IgD-negative memory B cell (primary cell): ENCODE data around the gene ZNHIT3. TPM values are rescaled to one million over a fixed set of nuclear protein-coding genes. Genes with fewer than 3 reads are reported as not detected.
"Not testable (repeated sequence)": the region's sequence is repeated elsewhere in the genome, so short reads cannot be mapped to it uniquely, and the experiment has no call there.

Source experiments
- H3K27ac Mint-ChIP-seq, 3 donors: one replicate each; pipeline ENCODE4 v1.8.0; 2020 to 2022; ENCODE audit warnings: mild to moderate bottlenecking in 3 of 3, mixed read lengths in 3 of 3, moderate library complexity in 1 of 3
- H3K27me3 Mint-ChIP-seq: one replicate; pipeline ENCODE4 v1.8.0; 2021; ENCODE audit warnings: mixed read lengths
- H3K36me3 Mint-ChIP-seq: one replicate; pipeline ENCODE4 v1.8.0; 2020; ENCODE audit warnings: mild to moderate bottlenecking, mixed read lengths
- H3K4me1 Mint-ChIP-seq, 3 donors: one replicate each; pipeline ENCODE4 v1.8.0; 2020 to 2022; ENCODE audit warnings: mixed read lengths in 3 of 3, mild to moderate bottlenecking in 1 of 3
- H3K4me3 Mint-ChIP-seq, 4 donors: one replicate each; pipeline ENCODE4 v1.8.0; 2020 to 2022; ENCODE audit warnings: mild to moderate bottlenecking in 4 of 4, mixed read lengths in 4 of 4, moderate library complexity in 3 of 4
- H3K9me3 Mint-ChIP-seq, 3 donors: one replicate each; pipeline ENCODE4 v1.8.0; 2020 to 2021; ENCODE audit warnings: mixed read lengths in 3 of 3, mild to moderate bottlenecking in 1 of 3
- polyA plus RNA-seq: library from polyadenylated mRNA; unstranded; fragments of 300-500 nt; fragmentation: Illumina TruSeq; gene quantifications from one replicate; pipeline ENCODE4 v1.2.3, GENCODE V29; 2021

Gene ZNHIT3
- polyA plus RNA-seq, 1 donor from 2014 or later, result 88.1 TPM

GRCh38 chr17:36498560-36499300, 12.2 kb downstream of the ZNHIT3 start:
- Mint-ChIP-seq H3K9me3 (no peaks in the 10 kb centered on the region), H3K27ac (peak overlapping the region in 1 of 3 donors; percentile 10), H3K27me3 (no peaks in the 10 kb centered on the region), H3K4me3 (no peak overlapping the region), H3K4me1 (peaks cover 0 to 5% (median 2%) of the 10 kb centered on the region in 3 donors), H3K36me3 (no peaks in the 10 kb centered on the region)

GRCh38 chr17:36500745-36501225, 14.3 kb downstream of the ZNHIT3 start:
- Mint-ChIP-seq H3K27ac (no peak overlapping the region), H3K27me3 (no peaks in the 10 kb centered on the region), H3K36me3 (no peaks in the 10 kb centered on the region), H3K4me3 (no peak overlapping the region), H3K4me1 (peaks cover 0 to 5% (median 2%) of the 10 kb centered on the region in 3 donors), H3K9me3 (no peaks in the 10 kb centered on the region)

- Mint-ChIP-seq H3K4me1 (peaks cover 0 to 5% (median 2%) of the 10 kb centered on the region in 3 donors), H3K27ac (no peak overlapping the region), H3K4me3 (no peak overlapping the region), H3K36me3 (no peaks in the 10 kb centered on the region), H3K9me3 (no peaks in the 10 kb centered on the region), H3K27me3 (no peaks in the 10 kb centered on the region)
Measured at GRCh38 chr17:36501351-36501750, 14.9 kb downstream of the ZNHIT3 start.

GRCh38 chr17:36501963-36502362, 15.5 kb downstream of the ZNHIT3 start:
- Mint-ChIP-seq H3K4me3 (no peak overlapping the region), H3K27me3 (no peaks in the 10 kb centered on the region), H3K27ac (no peak overlapping the region), H3K9me3 (no peaks in the 10 kb centered on the region), H3K4me1 (peaks cover 0 to 5% (median 2%) of the 10 kb centered on the region in 3 donors), H3K36me3 (no peaks in the 10 kb centered on the region)

- Mint-ChIP-seq H3K4me1 (peaks cover 0 to 5% (median 2%) of the 10 kb centered on the region in 3 donors), H3K4me3 (no peak overlapping the region), H3K27me3 (no peaks in the 10 kb centered on the region), H3K27ac (no peak overlapping the region), H3K36me3 (peaks cover 6% of the 10 kb centered on the region), H3K9me3 (no peaks in the 10 kb centered on the region)
Measured at GRCh38 chr17:36503456-36504155, 17.1 kb downstream of the ZNHIT3 start.

- Mint-ChIP-seq H3K27me3 (no peaks in the 10 kb centered on the region), H3K36me3 (peaks cover 6% of the 10 kb centered on the region), H3K9me3 (no peaks in the 10 kb centered on the region)
Measured at GRCh38 chr17:36504156-36504545, 17.7 kb downstream of the ZNHIT3 start.

GRCh38 chr17:36505171-36505570, 18.7 kb downstream of the ZNHIT3 start:
- Mint-ChIP-seq H3K4me1 (peaks cover 0 to 5% (median 2%) of the 10 kb centered on the region in 3 donors), H3K9me3 (no peaks in the 10 kb centered on the region), H3K36me3 (peaks cover 6% of the 10 kb centered on the region), H3K27ac (no peak overlapping the region), H3K4me3 (no peak overlapping the region), H3K27me3 (no peaks in the 10 kb centered on the region)

More at GRCh38 chr17:36504156-36504545, 17.7 kb downstream of the ZNHIT3 start:
- no peak overlapping the region for H3K4me3 Mint-ChIP-seq
- H3K4me1 Mint-ChIP-seq, result peaks cover 0 to 5% (median 2%) of the 10 kb centered on the region in 3 donors
- no peak overlapping the region for H3K27ac Mint-ChIP-seq

- H3K36me3 Mint-ChIP-seq, result peaks cover 6% of the 10 kb centered on the region
- no peak overlapping the region for H3K27ac Mint-ChIP-seq
- H3K9me3 Mint-ChIP-seq, result no peaks in the 10 kb centered on the region
- H3K27me3 Mint-ChIP-seq, result no peaks in the 10 kb centered on the region
- no peak overlapping the region for H3K4me3 Mint-ChIP-seq
- H3K4me1 Mint-ChIP-seq, result peaks cover 0 to 5% (median 2%) of the 10 kb centered on the region in 3 donors
Measured at GRCh38 chr17:36506249-36506826, 19.9 kb downstream of the ZNHIT3 start.

GRCh38 chr17:36506831-36507230, 20.4 kb downstream of the ZNHIT3 start:
- Mint-ChIP-seq H3K27me3 (no peaks in the 10 kb centered on the region), H3K4me1 (peaks cover 0 to 5% (median 2%) of the 10 kb centered on the region in 3 donors), H3K9me3 (no peaks in the 10 kb centered on the region), H3K36me3 (peaks cover 6% of the 10 kb centered on the region), H3K27ac (no peak overlapping the region), H3K4me3 (no peak overlapping the region)

GRCh38 chr17:36507266-36507665, 20.8 kb downstream of the ZNHIT3 start:
- H3K27ac Mint-ChIP-seq, result no peak overlapping the region
- no peak overlapping the region for H3K4me3 Mint-ChIP-seq
- peaks cover 6% of the 10 kb centered on the region for H3K36me3 Mint-ChIP-seq
- H3K4me1 Mint-ChIP-seq, result peaks cover 0 to 5% (median under 1%) of the 10 kb centered on the region in 3 donors
- H3K27me3 Mint-ChIP-seq, result no peaks in the 10 kb centered on the region
- no peaks in the 10 kb centered on the region for H3K9me3 Mint-ChIP-seq

- H3K4me3 Mint-ChIP-seq, H3K9me3 Mint-ChIP-seq, H3K36me3 Mint-ChIP-seq, H3K4me1 Mint-ChIP-seq, H3K27ac Mint-ChIP-seq, H3K27me3 Mint-ChIP-seq: not testable (repeated sequence)
Measured at GRCh38 chr17:36508439-36508838, 22.0 kb downstream of the ZNHIT3 start.

- no peaks in the 10 kb centered on the region for H3K9me3 Mint-ChIP-seq
- no peak overlapping the region for H3K4me3 Mint-ChIP-seq
- H3K27ac Mint-ChIP-seq, result no peak overlapping the region
- peaks cover 6% of the 10 kb centered on the region for H3K36me3 Mint-ChIP-seq
- H3K27me3 Mint-ChIP-seq, result no peaks in the 10 kb centered on the region
- H3K4me1 Mint-ChIP-seq, result no peaks in the 10 kb centered on the region
Measured at GRCh38 chr17:36509272-36509985, 22.9 kb downstream of the ZNHIT3 start.

- Mint-ChIP-seq H3K4me3 (no peak overlapping the region), H3K27ac (no peak overlapping the region), H3K4me1 (no peaks in the 10 kb centered on the region), H3K36me3 (peaks cover 8% of the 10 kb centered on the region), H3K27me3 (no peaks in the 10 kb centered on the region), H3K9me3 (no peaks in the 10 kb centered on the region)
Measured at GRCh38 chr17:36510636-36511035, 24.2 kb downstream of the ZNHIT3 start.

- H3K27me3 Mint-ChIP-seq, result no peaks in the 10 kb centered on the region
- no peak overlapping the region for H3K27ac Mint-ChIP-seq
- H3K4me1 Mint-ChIP-seq, result no peaks in the 10 kb centered on the region
- peaks cover 8% of the 10 kb centered on the region for H3K36me3 Mint-ChIP-seq
- H3K4me3 Mint-ChIP-seq, result no peak overlapping the region
- H3K9me3 Mint-ChIP-seq, result no peaks in the 10 kb centered on the region
Measured at GRCh38 chr17:36511216-36511615, 24.7 kb downstream of the ZNHIT3 start.

- Mint-ChIP-seq H3K36me3 (peaks cover 8% of the 10 kb centered on the region), H3K4me3 (no peak overlapping the region), H3K9me3 (no peaks in the 10 kb centered on the region), H3K27me3 (no peaks in the 10 kb centered on the region), H3K4me1 (peaks cover 0 to 3% (median 0%) of the 10 kb centered on the region in 3 donors), H3K27ac (no peak overlapping the region)
Measured at GRCh38 chr17:36512641-36513040, 26.2 kb downstream of the ZNHIT3 start.
